ENCODE measurements around the gene ZNF76. TPM values are rescaled to one million over a fixed set of nuclear protein-coding genes. Genes with fewer than 3 reads are reported as not detected.

The ZNF76 gene
- total RNA-seq, 4 donors from 2014 or later = 41.6 to 97.2 (median 55.5) TPM

DNA sequence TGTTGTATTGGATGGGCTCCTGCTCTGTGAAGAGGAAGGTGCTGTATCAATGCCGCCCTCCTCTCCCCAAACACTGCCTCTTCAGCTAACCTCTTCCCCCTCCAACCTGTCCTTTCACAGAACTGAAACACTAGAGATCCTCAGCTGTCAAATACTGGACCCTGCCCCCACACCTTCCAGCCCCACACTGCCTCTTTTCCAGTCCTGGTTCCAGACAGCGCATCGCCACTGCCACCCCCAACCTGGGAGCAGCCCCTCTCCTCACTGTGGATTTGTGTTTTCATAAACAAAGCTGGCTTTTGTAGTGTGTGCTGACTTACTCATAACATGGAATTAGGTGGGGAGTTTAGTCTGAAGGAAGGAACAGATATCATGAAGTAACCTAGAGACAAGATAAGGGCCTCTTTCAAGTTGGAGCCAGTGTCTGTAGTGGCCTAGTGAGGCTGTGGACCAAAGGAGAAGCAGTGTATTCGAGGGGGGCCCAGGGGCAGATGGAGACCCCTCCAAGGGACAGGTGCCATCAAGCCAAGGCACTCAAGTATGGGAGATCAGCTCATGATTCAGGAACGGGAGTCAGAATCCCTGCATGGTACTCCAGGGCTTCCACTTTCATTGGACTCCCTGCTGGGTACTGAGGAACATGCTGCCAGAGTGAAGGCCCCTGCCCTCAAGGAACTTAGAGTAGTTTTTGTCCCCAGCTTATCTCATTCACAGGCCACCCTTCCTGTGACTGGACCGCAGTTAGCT, 43.7 kb upstream of the ZNF76 start:
- Histone ChIP-seq H3K4me3 (no peak overlapping the region), H3K4me1 (peaks cover 0 to 48% (median 17%) of the 10 kb centered on the region in 4 donors), H3K36me3 (no peaks in the 10 kb centered on the region), H3K27ac (no peak overlapping the region), H3K9me3 (no peaks in the 10 kb centered on the region), H3K27me3 (peaks cover 0 to 59% of the 10 kb centered on the region in 2 donors)
- TF ChIP-seq, protein P1, sequence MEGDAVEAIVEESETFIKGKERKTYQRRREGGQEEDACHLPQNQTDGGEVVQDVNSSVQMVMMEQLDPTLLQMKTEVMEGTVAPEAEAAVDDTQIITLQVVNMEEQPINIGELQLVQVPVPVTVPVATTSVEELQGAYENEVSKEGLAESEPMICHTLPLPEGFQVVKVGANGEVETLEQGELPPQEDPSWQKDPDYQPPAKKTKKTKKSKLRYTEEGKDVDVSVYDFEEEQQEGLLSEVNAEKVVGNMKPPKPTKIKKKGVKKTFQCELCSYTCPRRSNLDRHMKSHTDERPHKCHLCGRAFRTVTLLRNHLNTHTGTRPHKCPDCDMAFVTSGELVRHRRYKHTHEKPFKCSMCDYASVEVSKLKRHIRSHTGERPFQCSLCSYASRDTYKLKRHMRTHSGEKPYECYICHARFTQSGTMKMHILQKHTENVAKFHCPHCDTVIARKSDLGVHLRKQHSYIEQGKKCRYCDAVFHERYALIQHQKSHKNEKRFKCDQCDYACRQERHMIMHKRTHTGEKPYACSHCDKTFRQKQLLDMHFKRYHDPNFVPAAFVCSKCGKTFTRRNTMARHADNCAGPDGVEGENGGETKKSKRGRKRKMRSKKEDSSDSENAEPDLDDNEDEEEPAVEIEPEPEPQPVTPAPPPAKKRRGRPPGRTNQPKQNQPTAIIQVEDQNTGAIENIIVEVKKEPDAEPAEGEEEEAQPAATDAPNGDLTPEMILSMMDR (IDR thresholded peaks at IDR 0.05) = no peak
- TF ChIP-seq EP300 (IDR thresholded peaks at IDR 0.05) (no peak), POLR2A (IDR thresholded peaks at IDR 0.05) (no peak)
- DNase-seq (ENCODE audit: low spot score in 2 of 2) = no peak
- WGBS, 2 donors = 83 to 84% methylated on average over 6 of the region's 6 CpGs

DNA sequence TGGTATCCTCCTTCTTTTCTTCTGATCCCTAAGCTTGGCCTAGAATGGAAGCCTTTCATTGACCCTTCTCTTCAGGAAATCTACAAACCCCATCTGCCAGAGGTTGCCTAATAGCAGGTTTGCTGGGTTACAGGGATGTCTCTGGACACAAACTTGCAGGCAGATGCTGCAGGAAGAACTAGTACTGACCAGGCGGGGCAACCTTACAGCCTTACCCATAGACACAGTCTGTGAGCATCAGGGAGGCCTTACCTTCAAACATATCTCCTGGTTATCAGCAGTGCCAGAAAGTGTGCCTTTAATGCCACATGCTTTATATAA, 43.2 kb upstream of the ZNF76 start:
- H3K27me3 ChIP-seq = peaks cover 0 to 54% of the 10 kb centered on the region in 2 donors
- WGBS, 2 donors = 100% methylated on average over 1 of the region's 1 CpG
- no peak for DNase-seq (ENCODE audit: low spot score in 2 of 2)
- peaks cover 0 to 48% (median 17%) of the 10 kb centered on the region in 4 donors for H3K4me1 ChIP-seq
- H3K4me3 ChIP-seq = no peak overlapping the region
- H3K36me3 ChIP-seq = no peaks in the 10 kb centered on the region
- no peaks in the 10 kb centered on the region for H3K9me3 ChIP-seq
- no peak overlapping the region for H3K27ac ChIP-seq
- TF ChIP-seq EP300 (IDR thresholded peaks at IDR 0.05) = no peak
- TF ChIP-seq, protein P1 (IDR thresholded peaks at IDR 0.05) = no peak
- no peak for TF ChIP-seq POLR2A (IDR thresholded peaks at IDR 0.05)

DNA sequence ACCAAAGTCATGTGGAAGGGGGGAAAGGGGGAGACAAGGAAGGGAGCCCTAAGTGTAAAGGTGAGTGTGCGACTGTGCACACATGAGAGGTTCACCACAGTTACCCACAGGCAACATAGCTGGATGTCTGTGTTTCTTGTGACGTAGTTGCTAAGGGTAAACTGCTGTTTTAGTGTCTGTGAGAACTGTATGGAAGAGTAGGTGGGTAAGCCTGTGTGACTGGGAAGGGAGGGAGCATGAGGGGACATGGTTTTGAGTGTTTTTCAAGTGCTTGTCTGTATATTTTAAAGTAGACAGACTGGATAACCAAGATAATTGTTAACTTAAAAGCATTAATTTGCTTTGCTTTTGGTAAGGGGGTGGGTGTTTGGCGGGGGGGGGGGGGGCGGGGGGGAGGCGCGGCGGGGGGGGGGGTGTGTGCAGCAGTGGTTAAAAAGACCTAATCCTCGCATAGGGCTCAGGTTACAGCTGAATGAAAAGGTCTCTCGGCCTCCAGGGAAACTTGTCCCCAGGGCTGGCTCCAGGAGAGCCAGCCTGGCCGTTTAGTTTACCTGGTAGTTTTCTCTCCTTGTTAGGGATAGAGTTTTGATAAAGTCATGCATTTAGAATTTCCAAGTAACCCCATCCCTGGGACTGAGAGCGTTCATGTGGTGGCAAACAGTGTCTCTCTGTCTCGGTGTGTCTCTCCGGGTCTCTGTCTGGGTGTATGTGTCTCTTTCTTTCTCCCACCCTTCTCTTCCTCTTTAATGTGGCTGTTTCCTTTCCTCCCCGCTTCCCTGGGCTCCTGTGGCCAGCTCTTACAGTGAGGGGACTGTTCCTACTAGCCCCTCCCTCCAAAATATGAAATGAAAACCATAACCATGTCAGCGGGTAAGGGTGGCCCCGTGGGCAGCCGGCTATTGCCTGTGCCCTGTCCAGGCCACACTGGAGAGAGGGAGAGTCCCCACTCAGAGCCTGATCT, 42.4 kb upstream of the ZNF76 start:
- H3K4me1 ChIP-seq = peaks cover 0 to 48% (median 17%) of the 10 kb centered on the region in 4 donors
- H3K27ac ChIP-seq = no peak overlapping the region
- H3K27me3 ChIP-seq = peaks cover 0 to 46% of the 10 kb centered on the region in 2 donors
- no peaks in the 10 kb centered on the region for H3K9me3 ChIP-seq
- DNase-seq (ENCODE audit: low spot score in 2 of 2) = no peak
- WGBS, 2 donors = 34 to 39% methylated on average over 12 to 15 of the region's 17 CpGs
- H3K36me3 ChIP-seq = no peaks in the 10 kb centered on the region
- no peak for TF ChIP-seq POLR2A (IDR thresholded peaks at IDR 0.05)
- TF ChIP-seq EP300 (IDR thresholded peaks at IDR 0.05) = no peak
- TF ChIP-seq, protein P1 (IDR thresholded peaks at IDR 0.05) = no peak
- no peak overlapping the region for H3K4me3 ChIP-seq

DNA sequence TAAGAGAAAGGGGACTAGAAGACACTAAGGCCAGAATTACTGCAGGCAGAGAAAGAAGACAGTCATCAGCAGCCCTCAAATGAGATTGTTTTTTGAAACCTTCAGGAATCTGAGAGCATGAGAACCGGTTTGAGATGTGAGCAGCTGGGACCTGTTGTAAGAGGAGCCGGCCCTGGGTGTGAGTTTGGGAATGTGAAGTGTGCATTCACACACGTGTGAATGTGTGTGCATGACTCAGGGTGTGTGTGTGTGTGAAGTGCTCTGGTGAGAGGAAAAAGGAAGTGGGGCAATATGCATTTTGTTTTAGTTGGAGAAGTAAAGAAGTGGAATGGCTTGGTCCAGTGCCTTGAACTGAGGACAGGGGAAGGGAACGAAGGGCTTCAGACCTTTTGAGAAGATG, 41.5 kb upstream of the ZNF76 start:
- H3K9me3 ChIP-seq = no peaks in the 10 kb centered on the region
- DNase-seq (ENCODE audit: low spot score in 2 of 2) = no peak
- WGBS, 2 donors = 43 to 47% methylated on average over 4 of the region's 4 CpGs
- H3K27me3 ChIP-seq = peaks cover 0 to 37% of the 10 kb centered on the region in 2 donors
- TF ChIP-seq EP300 (IDR thresholded peaks at IDR 0.05) = no peak
- TF ChIP-seq POLR2A (IDR thresholded peaks at IDR 0.05) = no peak
- TF ChIP-seq, protein P1 (IDR thresholded peaks at IDR 0.05) = no peak
- no peak overlapping the region for H3K4me3 ChIP-seq
- H3K4me1 ChIP-seq = peaks cover 0 to 45% (median 17%) of the 10 kb centered on the region in 4 donors
- H3K27ac ChIP-seq = no peak overlapping the region
- no peaks in the 10 kb centered on the region for H3K36me3 ChIP-seq

DNA sequence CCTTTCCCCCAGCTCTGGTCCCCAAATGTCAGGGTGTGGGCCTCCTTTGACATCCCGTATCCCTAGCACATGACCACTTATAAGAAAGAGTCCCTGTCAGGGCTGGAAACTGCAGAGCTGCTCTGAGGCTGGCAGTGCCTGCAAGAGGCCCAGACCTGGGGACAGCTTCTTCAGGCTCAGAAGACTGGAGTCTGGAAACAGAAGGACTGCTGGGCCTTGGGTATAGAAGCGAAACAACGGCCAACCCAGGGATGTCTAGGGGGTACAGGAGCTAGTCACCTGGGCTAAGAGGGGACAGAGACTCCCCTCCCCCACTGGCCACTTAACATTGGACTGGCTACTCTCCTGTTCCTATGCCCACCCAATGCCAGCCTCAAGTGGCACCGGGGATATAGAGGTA, 41.1 kb upstream of the ZNF76 start:
- TF ChIP-seq POLR2A (IDR thresholded peaks at IDR 0.05) (no peak), EP300 (IDR thresholded peaks at IDR 0.05) (no peak)
- TF ChIP-seq, protein P1 (IDR thresholded peaks at IDR 0.05) = no peak
- 76 to 90% methylated on average over 4 of the region's 4 CpGs for WGBS, 2 donors
- no peak for DNase-seq (ENCODE audit: low spot score in 2 of 2)
- peaks cover 0 to 40% (median 13%) of the 10 kb centered on the region in 4 donors for H3K4me1 ChIP-seq
- no peak overlapping the region for H3K27ac ChIP-seq
- no peak overlapping the region for H3K4me3 ChIP-seq
- no peaks in the 10 kb centered on the region for H3K9me3 ChIP-seq
- H3K36me3 ChIP-seq = no peaks in the 10 kb centered on the region
- peaks cover 0 to 33% of the 10 kb centered on the region in 2 donors for H3K27me3 ChIP-seq
